HT1080 (cell line): ENCODE measurements around the gene ATP5IF1. TPM values are rescaled to one million over a fixed set of nuclear protein-coding genes. Genes with fewer than 3 reads are reported as not detected.

Source experiments
- DNase-seq: peaks from one replicate; pipeline ENCODE4 v3.0.0-alpha.2; 2015; ENCODE audit warnings: low read depth
- total RNA-seq: library from RNA; depleted of rRNA; stranded (reverse); fragments of >200 nt; shearing (Covaris generic); gene quantifications from 2 replicates; pipeline ENCODE4 v1.2.3, GENCODE V29; 2014; rRNA removed

ATP5IF1 gene
- total RNA-seq, 1 experiment from 2014 or later = 171 TPM

DNA sequence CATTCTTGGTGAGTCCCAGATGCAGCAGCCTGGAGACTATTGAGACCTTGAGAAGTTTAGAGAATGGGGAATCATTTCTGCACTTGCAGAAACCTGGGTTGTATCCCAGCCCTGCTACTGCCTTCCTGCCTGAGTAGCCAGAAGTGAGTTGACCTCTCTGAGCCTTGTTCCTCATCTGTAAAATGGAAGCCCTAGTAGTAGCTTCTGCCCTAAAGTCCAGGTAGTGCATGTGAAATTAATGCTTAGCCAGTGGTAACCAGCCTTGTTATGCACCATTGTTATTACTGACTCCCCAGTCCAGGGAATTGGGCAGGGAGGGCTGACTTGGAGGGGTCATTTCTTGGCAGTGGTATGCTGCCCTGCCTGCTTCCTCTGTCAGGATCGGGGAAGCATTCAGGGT, 29.0 kb downstream of the ATP5IF1 start:
- DNase-seq = no peak

DNA sequence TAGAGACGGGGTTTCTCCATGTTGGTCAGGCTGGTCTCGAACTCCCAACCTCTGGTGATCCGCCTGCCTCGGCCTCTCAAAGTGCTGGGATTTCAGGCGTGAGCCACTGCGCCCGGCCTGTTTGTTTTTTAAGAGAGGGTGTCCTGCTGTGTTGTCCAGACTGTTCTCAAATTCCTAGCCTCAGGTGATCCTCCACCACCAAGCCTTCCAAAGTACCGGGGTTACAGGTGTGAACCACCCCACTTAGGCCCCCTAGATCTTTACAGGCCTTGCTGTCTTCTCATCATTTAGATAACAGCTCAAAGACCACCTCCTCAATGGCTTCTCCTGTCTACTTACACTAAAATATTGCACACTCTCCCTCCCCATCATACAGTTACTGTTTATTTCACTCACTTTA, 29.7 kb downstream of the ATP5IF1 start:
- no peak for DNase-seq

DNA sequence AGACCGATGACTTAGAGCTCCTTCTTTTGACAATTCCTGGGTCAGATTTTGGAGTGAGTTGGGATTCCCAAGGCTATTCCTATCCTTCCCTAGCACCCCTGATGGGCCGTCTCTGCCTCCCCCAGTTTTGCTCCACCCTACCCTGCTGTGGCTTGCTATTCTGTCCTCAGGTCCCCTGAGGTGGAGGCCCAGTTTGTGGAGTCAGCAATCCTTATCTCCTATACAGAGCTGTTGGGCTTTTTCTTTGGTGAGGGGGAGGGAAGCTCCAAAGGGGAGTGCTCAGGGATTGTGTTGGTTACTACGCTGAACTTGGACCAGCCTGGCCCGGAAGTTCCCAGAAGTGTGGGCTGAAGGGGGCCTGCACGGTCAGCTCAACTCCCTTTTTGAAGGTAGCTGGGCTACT, 31.0 kb downstream of the ATP5IF1 start:
- DNase-seq = no peak

DNA sequence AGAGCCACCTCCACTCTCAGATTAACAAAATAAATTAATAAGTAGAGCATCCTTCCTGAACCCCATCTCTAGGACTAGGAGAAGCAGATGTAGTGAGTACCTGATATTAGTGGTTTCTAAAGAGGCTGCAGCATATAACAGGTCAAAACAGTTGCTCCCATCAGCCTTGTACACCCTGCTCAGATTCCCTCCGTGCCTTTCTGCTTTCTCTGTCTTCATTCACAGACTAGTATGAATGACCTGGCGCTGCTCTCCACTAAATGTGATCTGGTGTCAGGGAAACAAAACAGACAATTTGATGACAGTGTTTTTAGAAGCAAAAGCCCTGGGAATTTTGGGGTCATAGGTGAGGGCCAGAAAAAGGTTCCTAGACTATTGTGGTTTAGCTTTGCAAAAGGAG, 31.7 kb downstream of the ATP5IF1 start:
- no peak for DNase-seq

DNA sequence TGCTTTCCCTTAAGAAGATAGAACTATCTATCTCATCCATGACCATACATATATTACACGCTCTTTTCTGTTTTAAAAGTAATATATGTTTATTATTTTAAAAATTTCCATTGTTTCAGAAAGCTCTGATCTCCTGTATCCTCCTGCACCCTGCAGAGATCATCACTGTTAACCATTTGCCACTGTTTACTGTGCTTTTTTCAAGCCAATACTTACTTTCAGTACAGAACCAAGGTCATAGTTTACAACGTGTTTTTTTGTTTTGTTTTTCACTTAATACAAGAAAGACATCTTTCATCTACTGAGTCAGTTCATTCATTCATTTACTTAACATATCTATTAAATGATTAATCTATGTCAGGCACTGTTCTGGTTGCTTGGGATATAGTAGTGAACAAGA, 33.6 kb downstream of the ATP5IF1 start:
- DNase-seq = no peak

DNA sequence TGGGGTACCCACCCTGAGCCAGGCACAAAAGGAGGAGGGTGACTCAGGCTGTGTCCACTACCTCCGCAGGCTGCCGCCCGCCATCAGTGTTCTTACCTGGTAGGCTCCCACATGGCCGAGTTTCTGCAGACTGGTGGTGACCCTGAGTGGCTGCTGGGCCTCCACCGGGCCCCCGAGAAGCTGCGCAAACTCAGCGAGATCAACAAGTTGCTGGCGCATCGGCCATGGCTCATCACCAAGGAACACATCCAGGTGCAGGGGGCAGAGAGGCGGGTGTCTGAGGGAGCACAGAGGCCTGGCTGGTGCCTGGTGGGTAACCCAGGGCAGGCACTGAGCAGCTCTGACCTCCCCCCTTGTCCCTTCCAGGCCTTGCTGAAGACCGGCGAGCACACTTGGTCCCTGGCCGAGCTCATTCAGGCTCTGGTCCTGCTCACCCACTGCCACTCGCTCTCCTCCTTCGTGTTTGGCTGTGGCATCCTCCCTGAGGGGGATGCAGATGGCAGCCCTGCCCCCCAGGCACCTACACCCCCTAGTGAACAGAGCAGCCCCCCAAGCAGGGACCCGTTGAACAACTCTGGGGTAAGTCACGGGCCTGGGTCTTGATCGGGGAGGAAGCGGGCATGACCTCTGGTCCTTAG, 36.4 kb downstream of the ATP5IF1 start:
- DNase-seq = no peak

DNA sequence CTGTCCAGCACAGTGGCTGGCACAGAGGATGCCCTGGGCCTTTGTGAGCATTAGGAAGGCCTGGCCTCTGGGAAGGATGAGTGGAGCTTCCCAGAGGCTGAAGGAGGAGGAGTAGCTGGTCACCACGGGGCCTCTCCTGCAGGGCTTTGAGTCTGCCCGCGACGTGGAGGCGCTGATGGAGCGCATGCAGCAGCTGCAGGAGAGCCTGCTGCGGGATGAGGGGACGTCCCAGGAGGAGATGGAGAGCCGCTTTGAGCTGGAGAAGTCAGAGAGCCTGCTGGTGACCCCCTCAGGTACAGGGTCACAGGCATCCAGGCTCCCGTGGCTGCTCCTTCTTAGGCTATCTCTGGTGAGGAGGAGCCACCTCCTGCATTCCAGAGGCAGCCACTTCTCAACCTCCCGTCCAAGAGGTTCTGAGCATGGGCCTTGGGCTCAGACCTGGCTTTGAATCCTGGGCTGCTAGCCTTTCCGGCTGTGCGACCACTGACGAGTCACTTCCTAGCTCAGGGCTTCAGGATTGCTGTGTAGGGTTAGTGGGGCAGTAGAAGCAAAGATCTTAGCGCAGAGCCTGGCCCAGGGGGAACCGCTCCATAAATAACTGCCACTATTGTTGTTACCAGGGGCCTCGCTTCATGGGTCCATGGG, 37.4 kb downstream of the ATP5IF1 start:
- peak; percentile 65 for DNase-seq

DNA sequence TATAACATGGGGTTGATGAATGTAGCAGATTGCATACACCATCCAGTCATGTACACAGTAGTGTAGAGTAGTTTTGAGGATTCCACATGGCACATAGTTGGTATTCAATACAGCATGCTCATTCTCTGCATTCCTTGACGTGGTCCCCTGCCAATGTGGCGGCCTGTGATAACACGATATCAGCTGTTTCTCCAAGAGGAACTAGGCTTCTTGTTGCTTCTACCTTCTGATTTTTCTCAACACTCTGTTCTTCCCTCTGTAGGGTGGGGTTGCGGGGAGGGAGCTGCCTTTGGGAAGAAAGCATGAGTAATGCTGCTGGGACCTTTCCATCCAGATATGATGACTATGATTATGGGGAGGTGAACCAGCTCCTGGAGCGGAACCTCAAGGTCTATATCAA, 42.8 kb downstream of the ATP5IF1 start:
- DNase-seq = no peak

DNA sequence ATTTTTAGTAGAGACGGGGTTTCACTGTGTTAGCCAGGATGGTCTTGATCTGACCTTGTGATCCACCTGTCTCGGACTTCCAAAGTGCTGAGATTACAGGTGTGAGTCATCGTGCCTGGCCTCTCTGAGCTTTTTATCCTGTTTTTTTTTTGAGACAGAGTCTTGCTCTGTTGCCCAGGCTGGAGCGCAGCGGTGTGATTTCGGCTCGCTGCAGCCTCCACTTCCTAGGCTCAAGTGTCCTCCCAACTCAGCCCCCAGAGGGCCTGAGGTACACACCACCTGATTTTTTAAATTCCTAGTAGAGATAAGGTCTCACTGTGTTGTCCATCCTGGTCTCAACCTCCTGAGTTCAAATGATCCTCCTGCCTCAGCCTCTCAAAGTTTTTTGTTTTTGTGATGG, 43.8 kb downstream of the ATP5IF1 start:
- DNase-seq = no peak

DNA sequence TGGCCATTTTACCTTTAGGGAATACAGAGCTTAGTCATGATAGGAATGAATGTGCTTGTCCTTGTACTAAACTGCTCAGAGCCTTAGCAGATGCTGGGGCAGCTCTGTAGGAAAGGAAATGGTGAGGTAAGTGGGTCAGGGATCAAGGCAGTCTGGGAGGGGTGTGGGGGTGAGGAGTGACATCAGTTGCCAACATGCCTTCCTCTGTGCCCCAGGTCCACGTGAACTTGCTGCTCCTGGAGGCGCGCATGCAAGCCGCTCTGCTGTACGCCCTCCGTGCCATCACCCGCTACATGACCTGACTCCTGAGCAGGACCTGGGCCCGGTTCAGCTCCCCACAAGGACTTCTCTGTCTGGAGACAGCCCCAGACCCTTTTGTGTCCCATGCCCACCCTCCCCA, 44.6 kb downstream of the ATP5IF1 start:
- DNase-seq = no peak

DNA sequence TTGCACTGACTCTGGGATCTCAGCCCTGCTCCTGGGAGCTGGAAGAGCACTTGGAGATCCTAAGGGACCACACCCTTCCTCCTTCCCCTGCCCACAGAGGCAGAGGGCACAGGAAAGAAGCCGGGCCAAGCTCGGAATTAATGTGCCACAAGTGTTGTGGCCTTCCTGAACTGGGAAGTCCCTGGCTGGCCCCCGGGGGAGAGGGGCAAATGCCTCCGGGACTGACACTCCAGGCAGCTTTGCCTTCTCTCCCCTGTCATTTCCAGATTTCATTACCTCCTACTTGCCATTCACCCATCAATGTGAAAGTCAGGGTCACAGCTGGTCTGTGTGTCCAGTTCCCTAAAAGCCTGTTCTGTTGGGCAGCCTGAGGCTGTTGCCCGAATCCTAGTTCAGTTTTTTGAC, 45.1 kb downstream of the ATP5IF1 start:
- DNase-seq = no peak

DNA sequence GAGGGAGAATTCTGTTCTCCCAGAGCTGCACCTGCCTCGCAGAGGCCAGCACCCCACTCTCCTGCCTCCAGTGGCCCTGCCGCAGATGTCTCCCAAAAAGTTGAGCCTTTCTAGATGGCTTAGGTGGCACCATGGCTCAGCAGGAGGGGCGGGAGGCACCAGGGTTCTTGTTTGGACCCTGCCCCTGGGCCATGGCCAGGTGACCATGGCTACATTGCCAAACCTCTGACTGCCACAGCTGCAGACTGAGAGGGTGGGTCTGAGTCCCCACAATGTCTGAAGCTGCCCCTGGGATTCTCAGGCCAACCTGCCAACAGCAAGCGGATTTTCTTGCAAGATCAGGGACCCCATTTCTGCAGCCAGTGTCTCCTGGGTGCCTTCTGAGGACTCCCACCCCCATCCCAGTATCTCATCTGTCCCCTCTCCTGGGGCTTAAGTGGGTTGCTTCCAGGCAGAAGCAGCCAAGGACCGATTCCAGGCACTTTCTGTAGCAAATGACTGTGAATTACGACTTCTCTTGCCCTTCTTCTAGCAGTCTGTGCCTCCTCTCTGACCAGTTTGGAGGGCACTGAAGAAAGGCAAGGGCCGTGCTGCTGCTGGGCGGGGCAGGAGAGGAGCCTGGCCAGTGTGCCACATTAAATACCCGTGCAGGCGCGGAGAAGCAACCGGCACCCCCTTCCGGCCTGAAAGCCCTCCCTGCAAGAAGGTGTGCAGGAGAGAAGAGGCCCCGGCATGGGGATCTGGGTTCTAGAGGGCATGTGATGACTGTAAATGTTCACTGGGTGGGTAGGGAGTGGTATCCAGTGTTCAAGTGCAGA, 45.9 kb downstream of the ATP5IF1 start:
- no peak for DNase-seq

DNA sequence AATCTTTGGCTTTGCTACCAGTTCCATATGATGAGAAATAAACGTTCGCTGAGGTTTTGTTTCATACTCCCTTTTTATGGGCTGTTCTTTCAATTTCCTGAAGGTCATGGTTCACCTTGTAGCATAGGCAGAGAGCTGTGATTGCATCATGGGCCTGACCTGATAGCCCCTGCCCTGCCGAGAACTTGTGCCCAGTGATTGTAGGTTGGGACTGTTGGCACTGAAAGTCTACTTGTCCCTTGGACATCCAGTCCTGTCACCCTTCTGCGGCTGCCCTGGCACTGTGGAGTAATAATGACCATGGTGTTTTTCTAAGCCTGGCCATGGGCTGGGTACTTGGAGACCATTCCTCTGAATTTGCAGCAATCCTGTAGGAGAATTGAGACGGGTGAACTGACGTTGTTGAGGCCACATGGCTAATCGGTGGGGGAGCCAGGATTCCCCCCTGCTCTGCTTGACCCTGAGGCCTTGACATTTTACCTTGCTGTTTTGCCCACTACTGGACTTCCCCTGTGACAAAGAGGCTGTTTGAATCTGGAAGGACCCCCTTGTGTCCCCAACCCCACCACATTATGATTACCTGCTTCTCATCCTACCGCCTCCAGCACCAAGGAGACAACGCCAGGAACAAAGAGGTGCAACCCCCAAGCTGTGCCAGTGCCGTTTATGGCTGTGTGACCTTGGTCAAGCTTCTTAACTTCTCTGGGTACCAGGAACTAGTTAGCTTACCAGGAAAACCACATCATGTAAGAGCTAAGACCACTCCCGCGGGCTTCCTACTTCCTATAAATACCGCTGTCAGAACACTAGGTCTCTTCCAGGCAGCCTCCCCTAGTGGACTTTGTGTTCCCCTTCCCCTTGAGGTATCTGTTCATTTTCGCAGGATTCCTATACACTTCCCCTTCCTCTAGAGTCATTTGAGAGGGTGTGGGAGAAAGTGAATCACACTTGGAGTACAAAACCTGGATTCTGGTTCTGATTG, 46.8 kb downstream of the ATP5IF1 start:
- no peak for DNase-seq

DNA sequence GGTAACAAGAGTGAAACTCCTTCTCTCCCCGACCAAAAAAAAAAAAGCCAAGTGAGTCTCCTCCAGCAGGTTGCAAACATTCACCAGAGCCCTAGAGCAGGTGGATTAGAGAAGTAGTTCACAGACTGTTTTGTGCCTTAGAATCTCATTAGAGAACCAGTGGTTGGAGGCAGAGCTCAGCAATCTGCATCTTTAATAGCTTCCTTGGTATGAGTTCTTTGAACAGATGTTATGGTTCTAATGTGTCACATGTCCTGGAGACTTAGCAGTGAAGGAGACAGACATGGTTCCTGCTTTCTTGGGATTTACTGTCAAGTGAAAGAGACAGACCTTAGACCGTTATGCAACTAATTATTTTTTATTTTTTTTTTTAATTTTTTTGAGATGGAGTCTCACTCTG, 50.2 kb downstream of the ATP5IF1 start:
- no peak for DNase-seq

Other genes with a start within 250 kb of the ATP5IF1 start
- gene EYA3, start 147.5 kb upstream of the ATP5IF1 start, total RNA-seq = 18.0 and 19.5 TPM in 2 replicates
- gene PTAFR, start 59.4 kb upstream of the ATP5IF1 start, total RNA-seq = 0.26 TPM in 1 of 2 replicates, not detected in the other
- 82.0 and 85.2 TPM in 2 replicates for gene DNAJC8, start 3.1 kb upstream of the ATP5IF1 start, total RNA-seq
- 20.7 and 24.6 TPM in 2 replicates for gene SESN2, start 23.4 kb downstream of the ATP5IF1 start, total RNA-seq
- 16.6 and 19.3 TPM in 2 replicates for gene MED18, start 92.9 kb downstream of the ATP5IF1 start, total RNA-seq
- 9.4 and 15.6 TPM in 2 replicates for gene PHACTR4, start 133.6 kb downstream of the ATP5IF1 start, total RNA-seq